22Rv1 (cell line): ENCODE data around the gene EGFL8.

ENCODE experiments used
- ZFX ChIP-seq: fragments of 450-650 bp; IDR thresholded peaks from 2 replicates; pipeline ENCODE4 v1.6.1; 2017; ENCODE audit warnings: antibody characterized with exemption, borderline replicate concordance
- TF ChIP-seq, protein P1 (sequence below): fragments of 450-650 bp; IDR thresholded peaks from 2 replicates; pipeline ENCODE4 v1.5.1; 2017; ENCODE audit warnings: mild to moderate bottlenecking

DNA sequence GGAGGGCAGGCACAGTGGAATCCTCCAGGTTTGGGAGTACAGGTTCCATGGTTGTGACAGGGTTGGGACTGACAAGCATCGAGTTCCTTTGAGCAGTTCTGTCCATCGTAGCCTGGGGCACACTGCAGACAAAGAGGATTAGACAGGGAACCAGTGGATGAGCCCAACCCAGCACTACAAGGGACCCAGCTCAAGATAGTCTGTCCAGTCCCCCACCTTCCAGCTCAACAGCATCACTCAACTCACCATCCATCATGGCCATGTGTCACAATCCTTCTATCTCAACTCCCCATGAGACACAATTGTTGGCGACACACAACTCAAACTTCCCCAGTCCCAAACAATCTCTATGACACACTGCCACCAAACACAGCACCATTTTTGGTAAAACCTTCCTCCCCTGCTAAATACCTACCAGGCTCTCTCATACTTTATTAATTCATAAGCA, 39.9 kb downstream of the EGFL8 start:
- TF ChIP-seq, protein P1, sequence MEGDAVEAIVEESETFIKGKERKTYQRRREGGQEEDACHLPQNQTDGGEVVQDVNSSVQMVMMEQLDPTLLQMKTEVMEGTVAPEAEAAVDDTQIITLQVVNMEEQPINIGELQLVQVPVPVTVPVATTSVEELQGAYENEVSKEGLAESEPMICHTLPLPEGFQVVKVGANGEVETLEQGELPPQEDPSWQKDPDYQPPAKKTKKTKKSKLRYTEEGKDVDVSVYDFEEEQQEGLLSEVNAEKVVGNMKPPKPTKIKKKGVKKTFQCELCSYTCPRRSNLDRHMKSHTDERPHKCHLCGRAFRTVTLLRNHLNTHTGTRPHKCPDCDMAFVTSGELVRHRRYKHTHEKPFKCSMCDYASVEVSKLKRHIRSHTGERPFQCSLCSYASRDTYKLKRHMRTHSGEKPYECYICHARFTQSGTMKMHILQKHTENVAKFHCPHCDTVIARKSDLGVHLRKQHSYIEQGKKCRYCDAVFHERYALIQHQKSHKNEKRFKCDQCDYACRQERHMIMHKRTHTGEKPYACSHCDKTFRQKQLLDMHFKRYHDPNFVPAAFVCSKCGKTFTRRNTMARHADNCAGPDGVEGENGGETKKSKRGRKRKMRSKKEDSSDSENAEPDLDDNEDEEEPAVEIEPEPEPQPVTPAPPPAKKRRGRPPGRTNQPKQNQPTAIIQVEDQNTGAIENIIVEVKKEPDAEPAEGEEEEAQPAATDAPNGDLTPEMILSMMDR: no peak
- TF ChIP-seq ZFX: no peak
